Kidney (tissue), 22 donors: ENCODE measurements around the gene HRCT1. TPM values are rescaled to one million over a fixed set of nuclear protein-coding genes. Genes with fewer than 3 reads are reported as not detected.

Experiments used
- DNase-seq, 5 donors: peaks; one replicate each; pipeline ENCODE4 v3.0.0-alpha.2; 2013 to 2020
- FAIRE-seq: peaks from 2 replicates; lab custom pipeline; 2012; peaks lifted over from hg19 to GRCh38; lab: Jason Lieb, UNC
- H3K27ac ChIP-seq, 2 donors: one replicate each; pipeline ENCODE4 v1.7.0; 2013; ENCODE audit warnings: low read depth in 2 of 2, low read length in 2 of 2, inconsistent platforms in 1 of 2
- H3K27me3 ChIP-seq: one replicate; pipeline ENCODE4 v1.7.1; 2013; ENCODE audit warnings: low read length, inconsistent platforms; ENCODE audit not compliant: control insufficient read depth, insufficient read depth
- H3K36me3 ChIP-seq, 3 donors: one replicate each; pipeline versions ENCODE4 v1.7.0 to v1.7.1; 2013; ENCODE audit warnings: low read length in 3 of 3, control low read depth in 1 of 3, inconsistent platforms in 1 of 3; ENCODE audit not compliant: insufficient read depth in 3 of 3, control insufficient read depth in 2 of 3
- H3K4me1 ChIP-seq, 3 donors: one replicate each; pipeline versions ENCODE4 v1.7.0 to v1.7.1; 2013; ENCODE audit warnings: low read length in 3 of 3, inconsistent platforms in 1 of 3, low read depth in 1 of 3; ENCODE audit not compliant: control insufficient read depth in 2 of 3, insufficient read depth in 2 of 3
- H3K4me3 ChIP-seq, 3 donors: one replicate each; pipeline versions ENCODE4 v1.7.0 to v1.8.1; 2013; ENCODE audit warnings: low read length in 3 of 3, control low read depth in 1 of 3, inconsistent platforms in 1 of 3
- H3K9ac ChIP-seq, 3 donors: one replicate each; pipeline versions ENCODE4 v1.7.0 to v1.7.1; 2013; ENCODE audit warnings: low read length in 3 of 3, control low read depth in 1 of 3, inconsistent platforms in 1 of 3
- H3K9me3 ChIP-seq, 3 donors: one replicate each; pipeline versions ENCODE4 v1.7.0 to v1.7.1; 2013; ENCODE audit warnings: low read length in 3 of 3, control low read depth in 1 of 3, inconsistent platforms in 1 of 3; ENCODE audit not compliant: control insufficient read depth in 2 of 3, insufficient read depth in 1 of 3
- intact Hi-C: fragments of 100-400 bp; cut with DNase I; formaldehyde crosslinking; loops from one replicate; pipeline ENCODE4 v1.11.1; 2022
- long read RNA-seq, 10 donors: library from polyadenylated mRNA in 1 of 10; unstranded in 1 of 10; transcript quantifications; one replicate each; pipeline ENCODE4 v2.0.0 and lab custom pipeline, GENCODE V29; 2021 to 2026
- polyA plus RNA-seq: library from polyadenylated mRNA; stranded (reverse); fragments of 350-450 nt; fragmentation: Illumina TruSeq; extraction: RNeasy Lipid Tissue Mini Kit (QIAGEN cat#74804); gene quantifications from one replicate; pipeline ENCODE4 v1.2.3, GENCODE V29; 2014; ENCODE audit warnings: low read depth, low replicate concordance; ENCODE audit not compliant: insufficient read depth
- total RNA-seq: library from RNA; stranded (reverse); fragmentation: NEBNext Ultra II Directional; extraction: Animal tissue kit (Norgen Biotek cat#: 25700); gene quantifications from one replicate; pipeline ENCODE4 v1.2.1, GENCODE V29; 2021
- TF ChIP-seq, protein P1 (sequence below): IDR thresholded peaks from 3 replicates; pipeline ENCODE4 v1.5.1; 2012; ENCODE audit warnings: mild to moderate bottlenecking, moderate library complexity, borderline replicate concordance; ENCODE audit not compliant: insufficient read depth; ENCODE audit errors: extremely low read depth
- donor health status: control.
- donor health status: control.
- donor health status: control.
- donor health status: control.
- donor health status: control.
- donor health status: DM: yes; HTN: yes; CAD: no.
- donor health status: Normal renal cell carcinoma (clear cell type).

Gene HRCT1
- total RNA-seq (51.2 TPM), polyA plus RNA-seq (13.3 TPM)
- long read RNA-seq, donor 1, partial matches to known transcripts = 0 of 1 reads
- long read RNA-seq, donor 1, other reads (novel, unspliced or antisense) = 0 of 1 reads
- long read RNA-seq, donor 2 = 0 reads
- long read RNA-seq, donor 3, partial matches to known transcripts = 0 of 1 reads
- long read RNA-seq, donor 3, other reads (novel, unspliced or antisense) = 0 of 1 reads
- long read RNA-seq, donor 4 = 0 reads
- long read RNA-seq, donor 5 = 0 reads
- long read RNA-seq, donor 6 = 0 reads
- long read RNA-seq, donor 7, transcript HRCT1-201 (1 exons, 950 nt) = major isoform, 17 of 17 reads
- long read RNA-seq, donor 7, partial matches to known transcripts = 0 of 17 reads
- long read RNA-seq, donor 7, other reads (novel, unspliced or antisense) = 0 of 17 reads
- long read RNA-seq, donor 8 = 0 reads
- long read RNA-seq, donor 9, partial matches to known transcripts = 0 of 1 reads
- long read RNA-seq, donor 9, other reads (novel, unspliced or antisense) = 0 of 1 reads
- long read RNA-seq, donor 10, partial matches to known transcripts = 0 of 2 reads
- long read RNA-seq, donor 10, other reads (novel, unspliced or antisense) = 0 of 2 reads

DNA sequence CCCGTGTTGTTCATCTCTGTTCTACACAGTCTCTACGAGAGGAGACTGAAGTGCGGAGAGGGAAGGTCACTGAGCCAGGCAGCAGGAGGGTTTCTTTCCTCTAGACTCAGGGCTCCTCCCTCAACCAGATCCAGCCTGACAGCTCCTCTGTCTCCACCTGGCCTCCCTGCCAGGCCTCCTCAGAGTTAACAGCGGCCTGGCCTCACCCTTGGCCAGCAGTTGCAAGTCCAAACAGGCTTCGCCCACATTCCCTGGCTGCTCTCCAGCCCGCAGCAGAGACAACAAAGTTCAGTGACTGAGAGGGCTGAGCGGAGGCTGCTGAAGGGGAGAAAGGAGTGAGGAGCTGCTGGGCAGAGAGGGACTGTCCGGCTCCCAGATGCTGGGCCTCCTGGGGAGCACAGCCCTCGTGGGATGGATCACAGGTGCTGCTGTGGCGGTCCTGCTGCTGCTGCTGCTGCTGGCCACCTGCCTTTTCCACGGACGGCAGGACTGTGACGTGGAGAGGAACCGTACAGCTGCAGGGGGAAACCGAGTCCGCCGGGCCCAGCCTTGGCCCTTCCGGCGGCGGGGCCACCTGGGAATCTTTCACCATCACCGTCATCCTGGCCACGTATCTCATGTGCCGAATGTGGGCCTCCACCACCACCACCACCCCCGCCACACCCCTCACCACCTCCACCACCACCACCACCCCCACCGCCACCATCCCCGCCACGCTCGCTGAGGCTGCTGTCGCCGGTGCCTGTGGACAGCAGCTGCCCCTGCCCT lies at the start of gene HRCT1:
TSS of gene HRCT1 (plus strand) at position 291 of the 768 bp plus-strand sequence. CDS start at position 377, 86 bp downstream.
- H3K4me1 ChIP-seq = peaks cover 8 to 59% (median 38%) of the 10 kb centered on the region in 3 donors
- DNase-seq (peak; percentile 62 to 97 (median 74)), FAIRE-seq (no peak)
- TF ChIP-seq, protein P1, sequence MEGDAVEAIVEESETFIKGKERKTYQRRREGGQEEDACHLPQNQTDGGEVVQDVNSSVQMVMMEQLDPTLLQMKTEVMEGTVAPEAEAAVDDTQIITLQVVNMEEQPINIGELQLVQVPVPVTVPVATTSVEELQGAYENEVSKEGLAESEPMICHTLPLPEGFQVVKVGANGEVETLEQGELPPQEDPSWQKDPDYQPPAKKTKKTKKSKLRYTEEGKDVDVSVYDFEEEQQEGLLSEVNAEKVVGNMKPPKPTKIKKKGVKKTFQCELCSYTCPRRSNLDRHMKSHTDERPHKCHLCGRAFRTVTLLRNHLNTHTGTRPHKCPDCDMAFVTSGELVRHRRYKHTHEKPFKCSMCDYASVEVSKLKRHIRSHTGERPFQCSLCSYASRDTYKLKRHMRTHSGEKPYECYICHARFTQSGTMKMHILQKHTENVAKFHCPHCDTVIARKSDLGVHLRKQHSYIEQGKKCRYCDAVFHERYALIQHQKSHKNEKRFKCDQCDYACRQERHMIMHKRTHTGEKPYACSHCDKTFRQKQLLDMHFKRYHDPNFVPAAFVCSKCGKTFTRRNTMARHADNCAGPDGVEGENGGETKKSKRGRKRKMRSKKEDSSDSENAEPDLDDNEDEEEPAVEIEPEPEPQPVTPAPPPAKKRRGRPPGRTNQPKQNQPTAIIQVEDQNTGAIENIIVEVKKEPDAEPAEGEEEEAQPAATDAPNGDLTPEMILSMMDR = no peak
- H3K9me3 ChIP-seq = no peaks in the 10 kb centered on the region
- H3K9ac ChIP-seq = peak within 1 kb of the TSS in 2 of 3 donors; percentile 43 to 58
- no peaks in the 10 kb centered on the region for H3K27me3 ChIP-seq
- peak within 1 kb of the TSS in 2 of 3 donors; percentile 14 to 22 for H3K4me3 ChIP-seq
- no peaks in the 10 kb centered on the region for H3K36me3 ChIP-seq
- intact Hi-C loops = no loop called here
- H3K27ac ChIP-seq = peak within 1 kb of the TSS; percentile 90 to 96

DNA sequence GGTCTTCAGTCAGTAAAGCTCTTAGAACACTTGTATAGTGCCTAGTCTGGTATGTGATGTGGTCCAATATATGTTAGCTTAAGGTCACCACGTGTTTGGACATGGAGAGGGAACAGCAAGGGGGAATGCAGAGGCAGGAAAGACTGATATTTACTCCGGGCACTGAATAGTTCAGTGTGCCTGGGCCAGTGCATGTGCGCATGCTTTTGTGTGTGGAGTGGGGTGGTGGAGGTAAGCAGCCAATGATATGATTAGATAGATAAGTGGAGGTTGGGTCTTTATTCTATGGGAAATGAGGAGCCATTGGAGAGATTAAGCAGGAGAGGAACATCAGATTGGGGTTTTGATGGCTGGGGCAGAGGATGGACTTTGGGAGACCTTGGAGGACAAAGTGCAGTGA lies 49.8 kb upstream of the HRCT1 start:
- no peak for FAIRE-seq

DNA sequence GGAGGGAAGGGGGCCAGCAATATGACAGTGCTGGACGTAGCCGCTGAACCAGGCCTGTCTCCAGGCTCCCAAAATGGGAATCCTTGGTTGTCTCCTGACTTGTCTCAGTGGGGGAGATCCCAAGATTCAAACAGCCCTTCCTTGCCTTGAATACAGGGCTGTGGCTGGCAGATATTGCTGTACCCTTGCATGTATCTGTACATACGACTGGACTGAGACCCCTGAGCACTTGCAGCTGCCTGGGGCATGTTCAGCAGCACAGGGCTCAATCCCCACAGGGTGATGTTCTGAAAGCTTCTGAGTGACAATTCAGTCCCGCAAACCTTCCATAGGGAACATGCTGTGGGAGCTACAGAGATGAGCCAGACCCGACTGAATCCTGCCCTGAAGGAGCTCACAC lies 49.1 kb upstream of the HRCT1 start:
- TF ChIP-seq, protein P1 = no peak
- Histone ChIP-seq H3K27ac (no peak overlapping the region), H3K4me1 (no peaks in the 10 kb centered on the region), H3K9ac (no peak overlapping the region), H3K4me3 (no peak overlapping the region), H3K36me3 (no peaks in the 10 kb centered on the region), H3K27me3 (no peaks in the 10 kb centered on the region), H3K9me3 (no peaks in the 10 kb centered on the region)
- no peak for FAIRE-seq
- intact Hi-C loops = no loop called here
- DNase-seq = peak in 2 of 5 donors; percentile 5 to 16

More for the DNA sequence above, 49.8 kb upstream of the HRCT1 start:
- Histone ChIP-seq H3K4me1 (no peaks in the 10 kb centered on the region), H3K9ac (no peak overlapping the region), H3K27me3 (no peaks in the 10 kb centered on the region), H3K9me3 (no peaks in the 10 kb centered on the region), H3K36me3 (no peaks in the 10 kb centered on the region), H3K4me3 (no peak overlapping the region), H3K27ac (no peak overlapping the region)
- TF ChIP-seq, protein P1 = no peak
- intact Hi-C loops = no loop called here
- peak in 2 of 5 donors; percentile 3 to 5 for DNase-seq
